Fibroblast of gingiva (primary cell): Measurements from ENCODE around the gene YKT6.

Experiments used
- DNase-seq: peaks from one replicate; pipeline ENCODE4 v3.0.0-alpha.2; 2011; ENCODE audit warnings: low read depth

YKT6 gene

GRCh38 chr7:44258865-44259546 lies 58.2 kb downstream of the YKT6 start:
- no peak for DNase-seq

GRCh38 chr7:44259547-44260457 lies 59.0 kb downstream of the YKT6 start:
- DNase-seq: peak; percentile 95

GRCh38 chr7:44261240-44261639 lies 60.5 kb downstream of the YKT6 start:
- no peak for DNase-seq

GRCh38 chr7:44262031-44262430 lies 61.3 kb downstream of the YKT6 start:
- DNase-seq: no peak

GRCh38 chr7:44263326-44264082 lies 62.7 kb downstream of the YKT6 start:
- DNase-seq: no peak
